Activated CD4-positive, CD25-positive, alpha-beta regulatory T cell treated with anti-CD3 and anti-CD28 coated beads, Interleukin-2, amount 50 U/mL, for 24 hours (primary cell): ENCODE measurements around the gene NDST1.

Source experiments
- ATAC-seq, 2 donors: fragments of 150-1000 bp; cut with Tn5 transposase; one replicate each; pipeline ENCODE4 v1.10.0; 2021; ENCODE audit warnings: mild to moderate bottlenecking in 1 of 2, moderate library complexity in 1 of 2

The NDST1 gene

GRCh38 chr5:150489360-150490295, 18.3 kb upstream of the NDST1 start:
- no peak for ATAC-seq

- no peak for ATAC-seq
Observed at GRCh38 chr5:150490296-150490669, 17.6 kb upstream of the NDST1 start.

GRCh38 chr5:150490754-150491153, 17.2 kb upstream of the NDST1 start:
- ATAC-seq = no peak

GRCh38 chr5:150491876-150492275, 16.1 kb upstream of the NDST1 start:
- ATAC-seq = no peak

GRCh38 chr5:150492621-150493020, 15.3 kb upstream of the NDST1 start:
- ATAC-seq = no peak

GRCh38 chr5:150496098-150496497, 11.8 kb upstream of the NDST1 start:
- no peak for ATAC-seq

GRCh38 chr5:150496534-150496933, 11.4 kb upstream of the NDST1 start:
- no peak for ATAC-seq

GRCh38 chr5:150497274-150497988, 10.5 kb upstream of the NDST1 start:
- no peak for ATAC-seq

GRCh38 chr5:150497989-150498317, 10.0 kb upstream of the NDST1 start:
- ATAC-seq = no peak

GRCh38 chr5:150498501-150498900, 9.4 kb upstream of the NDST1 start:
- ATAC-seq = no peak

- ATAC-seq = no peak
Observed at GRCh38 chr5:150498971-150499370, 9.0 kb upstream of the NDST1 start.

GRCh38 chr5:150499437-150499956, 8.4 kb upstream of the NDST1 start:
- ATAC-seq = no peak

GRCh38 chr5:150500328-150500841, 7.5 kb upstream of the NDST1 start:
- ATAC-seq = no peak

- ATAC-seq = no peak
Observed at GRCh38 chr5:150500905-150501304, 7.0 kb upstream of the NDST1 start.

GRCh38 chr5:150502106-150502505, 5.8 kb upstream of the NDST1 start:
- ATAC-seq = no peak

GRCh38 chr5:150502847-150503246, 5.1 kb upstream of the NDST1 start:
- ATAC-seq = no peak

- ATAC-seq = no peak
Observed at GRCh38 chr5:150503386-150503785, 4.5 kb upstream of the NDST1 start.

GRCh38 chr5:150503977-150504620, 3.8 kb upstream of the NDST1 start:
- no peak for ATAC-seq

GRCh38 chr5:150505041-150505511, 2.9 kb upstream of the NDST1 start:
- ATAC-seq = no peak

- no peak for ATAC-seq
Observed at GRCh38 chr5:150505816-150506215, 2.1 kb upstream of the NDST1 start.

- ATAC-seq = no peak
Observed at GRCh38 chr5:150506571-150507473, 1.1 kb upstream of the NDST1 start.

GRCh38 chr5:150508277-150508640, 328 bp downstream of the NDST1 start:
- no peak for ATAC-seq
